ENCODE results near the gene RYR2. TPM values are rescaled to one million over a fixed set of nuclear protein-coding genes. Genes with fewer than 3 reads are reported as not detected.

The RYR2 gene
- polyA plus RNA-seq, 1 experiment, result not detected

DNA sequence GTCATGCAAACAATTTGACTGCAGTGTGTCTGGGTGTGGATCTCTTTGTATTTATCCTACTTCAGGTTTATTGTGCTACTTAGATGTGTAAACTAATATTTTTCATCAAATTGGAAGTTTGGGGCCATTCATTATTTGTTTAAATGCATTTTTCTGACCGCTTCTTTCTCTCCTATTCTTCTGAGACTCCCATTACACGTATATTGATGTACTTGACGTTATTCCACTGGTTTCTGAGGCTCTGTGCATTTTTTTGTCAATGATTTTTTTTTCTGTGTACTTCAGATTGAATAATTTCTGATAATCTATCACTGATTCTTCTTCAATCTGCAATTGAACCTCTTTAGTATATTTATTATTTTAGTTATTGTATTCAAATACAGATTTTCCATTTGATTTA lies 276.8 kb downstream of the RYR2 start:
- no peaks in the 10 kb centered on the region for H3K36me3 ChIP-seq (ENCODE audit: control insufficient read depth, insufficient read depth, low read length)
- no peak for DNase-seq (ENCODE audit: low read depth)
- H3K27me3 ChIP-seq (ENCODE audit: control insufficient read depth, insufficient read depth, low read length), result no peaks in the 10 kb centered on the region
- CTCF ChIA-PET, result no interaction called here
- H3K4me3 ChIP-seq (ENCODE audit: low read depth, low read length), result no peak overlapping the region
- no peak for TF ChIP-seq CTCF (IDR thresholded peaks at IDR 0.05; ENCODE audit: insufficient read depth, low read depth, low read length)
- POLR2A ChIA-PET, result no interaction called here

GRCh38 chr1:237320890-237321289 lies 278.9 kb downstream of the RYR2 start:
- Histone ChIP-seq H3K36me3 (ENCODE audit: control insufficient read depth, insufficient read depth, low read length) (no peaks in the 10 kb centered on the region), H3K27me3 (ENCODE audit: control insufficient read depth, insufficient read depth, low read length) (no peaks in the 10 kb centered on the region), H3K4me3 (ENCODE audit: low read depth, low read length) (no peak overlapping the region)
- no peak for TF ChIP-seq CTCF (IDR thresholded peaks at IDR 0.05; ENCODE audit: insufficient read depth, low read depth, low read length)
- CTCF ChIA-PET, result no interaction called here
- POLR2A ChIA-PET, result no interaction called here
- DNase-seq (ENCODE audit: low read depth), result no peak

DNA sequence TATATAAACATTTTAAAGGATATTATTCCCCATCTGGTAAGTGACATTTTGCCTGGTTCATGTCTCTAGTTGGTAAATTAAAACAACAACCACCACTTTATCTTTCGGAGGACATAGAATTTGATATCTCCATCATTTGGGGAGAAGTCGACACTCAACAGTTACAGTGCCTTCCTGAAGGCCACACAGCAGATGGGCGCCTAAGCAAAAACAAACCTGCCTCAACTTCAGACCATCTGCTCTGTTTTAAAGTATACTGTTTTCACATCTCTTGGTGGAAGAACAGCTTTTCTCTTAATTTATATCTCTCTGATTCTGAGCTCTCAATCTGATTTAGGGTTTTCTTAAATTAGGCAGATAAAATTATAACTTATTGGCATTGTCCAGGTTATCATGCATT lies 282.2 kb downstream of the RYR2 start:
- ChIA-PET CTCF (interaction anchor here (0.6 kb wide), 1 partner anchor 62 kb away, joined by 3 read pairs; no protein-coding TSS in a partner anchor), POLR2A (no interaction called here)
- DNase-seq (ENCODE audit: low read depth), result no peak
- H3K36me3 ChIP-seq (ENCODE audit: control insufficient read depth, insufficient read depth, low read length), result no peaks in the 10 kb centered on the region
- no peak for TF ChIP-seq CTCF (IDR thresholded peaks at IDR 0.05; ENCODE audit: insufficient read depth, low read depth, low read length)
- H3K27me3 ChIP-seq (ENCODE audit: control insufficient read depth, insufficient read depth, low read length), result no peaks in the 10 kb centered on the region
- no peak overlapping the region for H3K4me3 ChIP-seq (ENCODE audit: low read depth, low read length)

DNA sequence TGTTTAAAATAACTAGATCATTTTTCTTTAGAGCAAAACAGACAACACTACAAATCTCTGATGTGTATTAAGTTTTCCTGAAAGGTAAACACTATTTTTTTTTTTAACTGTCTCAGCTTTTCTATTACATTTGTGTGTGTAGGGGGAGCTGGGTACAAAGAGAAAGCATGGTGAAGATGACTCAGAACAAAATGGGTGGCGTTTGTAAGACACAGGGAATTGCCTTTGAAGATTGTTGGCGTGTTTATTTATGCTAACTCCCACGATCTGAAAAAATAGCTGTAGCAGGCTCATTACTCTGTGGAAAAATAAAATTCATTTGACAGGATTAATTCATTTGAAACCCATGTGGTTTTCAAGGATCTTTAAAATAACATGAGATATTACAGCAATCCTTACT lies 285.1 kb downstream of the RYR2 start:
- CTCF ChIA-PET, result no interaction called here

GRCh38 chr1:237340892-237341291 lies 298.9 kb downstream of the RYR2 start:
- Histone ChIP-seq H3K27me3 (ENCODE audit: control insufficient read depth, insufficient read depth, low read length) (no peaks in the 10 kb centered on the region), H3K36me3 (ENCODE audit: control insufficient read depth, insufficient read depth, low read length) (no peaks in the 10 kb centered on the region), H3K4me3 (ENCODE audit: low read depth, low read length) (no peak overlapping the region)
- TF ChIP-seq CTCF (IDR thresholded peaks at IDR 0.05; ENCODE audit: insufficient read depth, low read depth, low read length), result no peak
- ChIA-PET CTCF (no interaction called here), POLR2A (no interaction called here)
- DNase-seq (ENCODE audit: low read depth), result no peak

More for the DNA sequence above, 285.1 kb downstream of the RYR2 start:
- Histone ChIP-seq H3K36me3 (ENCODE audit: control insufficient read depth, insufficient read depth, low read length) (no peaks in the 10 kb centered on the region), H3K27me3 (ENCODE audit: control insufficient read depth, insufficient read depth, low read length) (no peaks in the 10 kb centered on the region), H3K4me3 (ENCODE audit: low read depth, low read length) (no peak overlapping the region)
- POLR2A ChIA-PET, result no interaction called here
- no peak for TF ChIP-seq CTCF (IDR thresholded peaks at IDR 0.05; ENCODE audit: insufficient read depth, low read depth, low read length)
- DNase-seq (ENCODE audit: low read depth), result no peak

All from BJ (cell line).